OCI-LY1 (cell line): ENCODE data around the gene GEMIN4.

ENCODE experiments used
- EZH2 ChIP-seq: fragments of 200-600 bp; sonication (generic), shearing (Covaris generic); IDR thresholded peaks from 2 replicates; pipeline ENCODE4 v1.8.0; 2017; ENCODE audit warnings: borderline replicate concordance, mixed run types, mild to moderate bottlenecking, antibody characterized with exemption, low read length, moderate library complexity, mixed read lengths
- TF ChIP-seq, protein P1 (sequence below): fragments of 200-600 bp; sonication (generic), shearing (Covaris generic); IDR thresholded peaks from 2 replicates; pipeline ENCODE4 v1.5.1; 2017; ENCODE audit warnings: mild to moderate bottlenecking, antibody characterized with exemption, low read length, moderate library complexity, mixed read lengths

DNA sequence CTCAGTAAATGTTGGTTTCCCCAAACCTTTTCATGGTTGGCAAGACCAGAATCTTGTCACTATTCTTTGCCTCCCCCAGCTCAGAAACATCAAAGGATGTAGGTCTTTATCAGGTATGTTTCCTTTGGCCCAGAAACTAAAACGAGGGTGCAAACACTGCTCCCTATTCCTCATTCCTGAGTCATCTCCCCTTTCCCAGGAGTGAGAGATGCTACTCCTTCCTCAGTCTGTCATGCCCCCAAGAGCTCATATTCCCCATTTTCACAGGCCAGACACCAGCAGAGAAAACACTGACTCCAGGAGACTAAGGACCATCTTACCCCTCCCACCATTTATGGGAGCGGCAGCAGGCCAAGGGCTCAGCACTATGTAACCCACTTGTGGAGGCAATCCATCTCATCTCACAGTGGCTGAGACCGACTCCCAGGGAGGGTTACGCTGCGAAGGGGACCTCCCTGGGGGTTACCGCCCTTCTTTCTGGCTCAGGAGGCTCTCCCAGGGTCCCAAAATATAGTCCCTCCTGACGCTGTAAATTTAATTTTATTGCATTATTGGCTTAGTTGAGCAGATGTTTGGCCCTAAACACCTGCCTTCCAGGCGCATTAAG lies 1.5 kb downstream of the GEMIN4 start:
- TF ChIP-seq, protein P1, sequence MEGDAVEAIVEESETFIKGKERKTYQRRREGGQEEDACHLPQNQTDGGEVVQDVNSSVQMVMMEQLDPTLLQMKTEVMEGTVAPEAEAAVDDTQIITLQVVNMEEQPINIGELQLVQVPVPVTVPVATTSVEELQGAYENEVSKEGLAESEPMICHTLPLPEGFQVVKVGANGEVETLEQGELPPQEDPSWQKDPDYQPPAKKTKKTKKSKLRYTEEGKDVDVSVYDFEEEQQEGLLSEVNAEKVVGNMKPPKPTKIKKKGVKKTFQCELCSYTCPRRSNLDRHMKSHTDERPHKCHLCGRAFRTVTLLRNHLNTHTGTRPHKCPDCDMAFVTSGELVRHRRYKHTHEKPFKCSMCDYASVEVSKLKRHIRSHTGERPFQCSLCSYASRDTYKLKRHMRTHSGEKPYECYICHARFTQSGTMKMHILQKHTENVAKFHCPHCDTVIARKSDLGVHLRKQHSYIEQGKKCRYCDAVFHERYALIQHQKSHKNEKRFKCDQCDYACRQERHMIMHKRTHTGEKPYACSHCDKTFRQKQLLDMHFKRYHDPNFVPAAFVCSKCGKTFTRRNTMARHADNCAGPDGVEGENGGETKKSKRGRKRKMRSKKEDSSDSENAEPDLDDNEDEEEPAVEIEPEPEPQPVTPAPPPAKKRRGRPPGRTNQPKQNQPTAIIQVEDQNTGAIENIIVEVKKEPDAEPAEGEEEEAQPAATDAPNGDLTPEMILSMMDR, result no peak
- no peak for TF ChIP-seq EZH2
